Fibroblast of skin of left quadriceps (primary cell): ENCODE measurements around the gene LYPD6B.

Source experiments
- DNase-seq, 2 experiments: peaks; one replicate each; pipeline ENCODE4 v3.0.0-alpha.2; 2013; ENCODE audit warnings: low read depth in 2 of 2

LYPD6B gene

GRCh38 chr2:149115781-149116180 is 77.3 kb downstream of the LYPD6B start:
- no peak for DNase-seq

DNA sequence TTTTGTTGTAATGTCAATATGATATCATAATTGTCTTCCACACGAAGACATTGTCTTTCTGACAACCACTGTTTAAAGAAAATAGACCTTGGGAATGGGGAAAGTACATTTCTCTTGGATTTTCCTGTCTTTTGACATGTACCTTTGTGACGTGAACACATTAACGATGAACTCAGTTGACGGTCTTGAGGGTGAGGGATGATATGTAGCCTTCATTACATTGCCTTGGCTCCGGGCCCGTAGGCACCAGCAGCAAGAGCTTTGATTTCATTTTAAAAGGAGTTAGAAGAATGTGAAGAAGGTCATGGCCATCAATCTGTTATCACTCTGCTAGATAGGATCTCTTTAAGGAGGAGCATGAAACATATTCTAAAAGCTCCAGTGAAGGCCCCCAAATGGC is 80.9 kb downstream of the LYPD6B start:
- peak in 1 of 2 experiments; percentile 20 for DNase-seq

DNA sequence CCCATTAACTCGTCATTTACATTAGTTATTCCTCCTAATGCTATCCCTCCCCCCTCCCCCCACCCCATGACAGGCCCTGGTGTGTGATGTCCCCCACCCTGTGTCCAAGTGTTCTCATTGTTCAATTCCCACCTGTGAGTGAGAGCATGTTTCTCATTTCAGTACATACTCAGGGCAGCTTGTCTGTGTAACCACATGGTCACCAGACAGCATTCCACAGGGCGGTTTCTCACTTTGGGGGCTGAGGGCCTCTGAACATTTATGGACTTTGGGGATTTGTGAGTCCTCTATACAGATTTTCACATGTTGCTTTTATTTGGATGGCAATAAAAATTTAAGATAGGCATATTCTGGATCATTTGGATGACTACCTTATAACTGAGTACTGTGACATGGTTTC is 84.0 kb downstream of the LYPD6B start:
- DNase-seq, result peak in 1 of 2 experiments; percentile 17

GRCh38 chr2:149125031-149125725 is 86.7 kb downstream of the LYPD6B start:
- DNase-seq, result no peak

DNA sequence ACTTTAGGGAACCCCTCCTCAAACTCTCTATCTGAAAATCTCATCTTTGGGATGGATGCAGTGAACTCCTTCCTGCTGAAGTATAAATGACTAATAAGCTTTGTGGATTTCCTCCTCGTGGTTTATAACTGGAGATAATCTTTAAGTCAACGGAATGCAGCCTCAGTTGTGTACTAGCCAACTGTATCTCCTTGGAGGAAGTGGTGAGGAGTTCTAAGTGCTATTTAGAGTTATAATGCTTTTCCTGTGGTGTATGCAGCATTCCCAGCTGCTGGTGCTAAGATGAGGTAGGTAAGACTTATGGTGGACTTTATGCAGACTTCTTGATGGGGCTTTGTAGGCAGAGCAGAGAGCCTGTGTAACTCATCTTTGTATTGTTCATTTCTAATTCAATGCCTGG is 90.9 kb downstream of the LYPD6B start:
- DNase-seq, result peak; percentile 51 to 54

DNA sequence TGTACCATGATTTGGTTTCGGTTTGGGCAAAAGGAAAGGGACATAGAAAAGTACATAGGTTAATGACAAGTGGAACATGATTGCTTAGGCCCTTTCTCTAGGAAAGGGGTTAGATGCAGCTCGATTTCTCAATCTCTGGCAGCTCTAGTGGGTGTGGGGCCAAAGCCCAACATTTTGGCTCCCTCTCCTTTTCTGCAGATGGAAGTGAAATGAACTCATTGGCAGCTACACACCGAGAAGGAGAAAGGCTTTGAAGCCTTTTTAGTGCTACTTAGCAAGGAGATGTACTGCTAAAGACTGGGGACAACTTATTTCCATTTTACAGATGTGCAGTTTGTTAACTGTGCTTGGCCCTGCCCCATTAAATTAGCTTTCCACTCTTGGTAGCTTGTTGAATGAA is 93.8 kb downstream of the LYPD6B start:
- DNase-seq, result no peak

GRCh38 chr2:149132901-149133300 is 94.4 kb downstream of the LYPD6B start:
- DNase-seq, result no peak

GRCh38 chr2:149134335-149134923 is 95.9 kb downstream of the LYPD6B start:
- no peak for DNase-seq

DNA sequence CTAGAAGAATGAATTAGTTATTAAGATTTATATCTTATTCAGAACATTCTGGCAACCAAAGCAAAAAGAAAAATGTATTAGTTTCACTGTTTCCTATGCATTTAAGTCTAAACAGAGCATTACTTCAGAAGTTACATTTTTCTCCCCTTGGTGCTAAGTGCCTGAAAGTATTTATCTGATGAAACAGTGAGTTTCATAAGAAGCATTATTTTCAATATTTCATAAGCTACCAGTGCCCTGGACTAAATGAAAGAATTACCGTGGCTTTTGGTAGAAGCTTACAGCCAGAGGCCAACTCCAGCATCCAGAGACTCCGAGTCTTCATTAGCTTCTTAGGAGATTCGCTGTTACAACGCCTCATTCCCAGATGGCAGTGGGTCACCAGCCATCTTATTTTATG is 97.6 kb downstream of the LYPD6B start:
- DNase-seq, result no peak

- DNase-seq, result no peak
Observed at GRCh38 chr2:149141046-149141445, 102.5 kb downstream of the LYPD6B start.

DNA sequence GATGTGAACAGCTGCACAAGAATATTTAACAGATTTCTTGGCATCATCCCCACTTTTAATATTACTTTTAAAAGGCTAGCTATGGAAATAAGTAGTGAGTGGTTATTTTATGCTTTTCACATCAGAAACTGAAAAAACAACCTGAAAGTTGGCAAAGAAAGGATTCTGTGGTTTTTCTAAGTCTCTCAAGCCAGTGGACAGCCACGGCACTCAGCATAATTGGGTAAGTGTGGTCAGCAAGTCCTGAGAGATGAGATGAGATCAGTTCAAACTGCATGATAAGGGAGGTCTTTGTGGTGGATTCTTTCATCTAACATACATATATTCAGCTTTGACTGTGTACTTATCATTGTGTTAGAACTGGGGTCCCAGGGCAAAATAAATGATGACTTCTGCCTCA is 105.2 kb downstream of the LYPD6B start:
- no peak for DNase-seq

- peak; percentile 67 to 70 for DNase-seq
Observed at GRCh38 chr2:149145314-149146295, 107.1 kb downstream of the LYPD6B start.

GRCh38 chr2:149146876-149147275 is 108.4 kb downstream of the LYPD6B start:
- DNase-seq, result no peak

- DNase-seq, result no peak
Observed at GRCh38 chr2:149148194-149149006, 109.9 kb downstream of the LYPD6B start.

- DNase-seq, result no peak
Observed at GRCh38 chr2:149149007-149149297, 110.5 kb downstream of the LYPD6B start.

GRCh38 chr2:149152469-149152953 is 114.0 kb downstream of the LYPD6B start:
- DNase-seq, result no peak

DNA sequence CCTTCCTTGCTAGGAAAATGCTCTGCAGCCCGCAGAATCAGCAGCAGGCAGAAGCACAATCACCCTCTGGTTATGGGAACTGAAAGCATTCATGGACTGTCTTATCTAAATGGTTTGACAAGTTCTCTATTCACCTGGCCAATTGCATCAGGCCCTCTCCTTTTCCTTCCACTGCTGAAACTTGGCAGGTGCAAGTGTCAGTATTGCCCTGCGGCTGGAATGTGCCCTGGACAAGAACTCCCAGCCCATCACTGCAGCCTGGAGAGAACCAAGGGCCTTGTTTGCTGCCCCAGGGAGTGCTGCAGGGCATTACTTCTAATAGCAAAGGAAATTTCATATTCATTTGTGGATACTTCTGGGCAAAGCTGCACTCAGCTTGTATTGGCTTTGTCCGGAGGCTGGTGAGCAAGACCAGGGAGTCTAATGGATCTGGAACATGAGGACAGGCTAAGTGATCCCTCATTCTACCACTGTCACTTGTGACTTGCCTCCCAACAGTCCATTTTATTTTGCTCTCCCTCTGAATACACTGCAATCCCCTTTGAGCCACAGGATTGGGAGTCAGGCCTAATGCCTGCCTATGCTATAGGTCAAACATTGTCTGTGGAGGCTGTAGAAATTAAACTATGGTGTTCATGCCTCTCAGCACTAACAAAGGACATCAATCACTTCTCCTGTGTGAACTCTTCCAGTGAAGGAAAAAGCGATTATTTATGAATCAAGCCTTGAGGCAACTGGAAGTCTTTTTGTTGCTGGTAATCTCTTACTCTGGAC is 116.9 kb downstream of the LYPD6B start:
- no peak for DNase-seq

DNA sequence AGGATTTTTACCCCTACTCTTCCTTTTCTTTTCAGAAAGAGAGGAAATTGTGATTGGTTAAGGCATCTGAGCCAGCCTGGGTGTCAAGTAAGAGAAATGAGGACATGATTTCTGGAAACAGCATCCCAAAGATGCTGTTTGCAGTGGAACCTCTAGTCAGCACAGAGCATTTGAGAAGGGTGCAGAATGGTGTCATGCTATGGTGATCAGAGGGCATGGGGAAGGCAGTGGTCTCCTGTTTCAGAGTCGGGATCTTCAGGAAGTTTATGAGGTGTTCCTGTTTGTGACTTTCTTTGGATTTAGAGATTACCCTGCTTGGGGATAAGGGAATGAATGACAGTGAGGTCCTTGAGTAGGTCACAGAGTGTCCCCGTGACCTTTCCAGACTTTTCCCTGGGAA is 117.5 kb downstream of the LYPD6B start:
- DNase-seq, result no peak

GRCh38 chr2:149156971-149157740 is 118.7 kb downstream of the LYPD6B start:
- DNase-seq, result no peak

GRCh38 chr2:149158957-149159356 is 120.5 kb downstream of the LYPD6B start:
- no peak for DNase-seq
